Omental fat pad (tissue), 4 donors: ENCODE measurements around the gene HCAR2. TPM values are rescaled to one million over a fixed set of nuclear protein-coding genes. Genes with fewer than 3 reads are reported as not detected.
"Not testable (repeated sequence)": the region's sequence is repeated elsewhere in the genome, so short reads cannot be mapped to it uniquely, and the experiment has no call there.

Source experiments
- ATAC-seq: fragments of 150-250 bp; one replicate; pipeline ENCODE4 v1.9.1; 2016; ENCODE audit warnings: mild to moderate bottlenecking, moderate library complexity; ENCODE audit not compliant: low FRiP score
- DNase-seq: peaks from one replicate; pipeline ENCODE4 v3.0.0-alpha.2; 2019; ENCODE audit warnings: low spot score
- total RNA-seq, 4 donors: library from RNA; depleted of rRNA; stranded (reverse); fragments of >200 nt; gene quantifications; one replicate each; pipeline ENCODE4 v1.1.0, GENCODE V29; 2016
- TF ChIP-seq, protein P1 (sequence below), 3 donors: fragments of 450-650 bp; IDR thresholded peaks; one replicate each; pipeline ENCODE4 v1.5.1; 2016 to 2017; ENCODE audit warnings: antibody characterized with exemption in 3 of 3, mild to moderate bottlenecking in 3 of 3, moderate library complexity in 2 of 3

Gene HCAR2
- total RNA-seq, 4 donors from 2014 or later = 5.5 to 68.7 (median 19.2) TPM

DNA sequence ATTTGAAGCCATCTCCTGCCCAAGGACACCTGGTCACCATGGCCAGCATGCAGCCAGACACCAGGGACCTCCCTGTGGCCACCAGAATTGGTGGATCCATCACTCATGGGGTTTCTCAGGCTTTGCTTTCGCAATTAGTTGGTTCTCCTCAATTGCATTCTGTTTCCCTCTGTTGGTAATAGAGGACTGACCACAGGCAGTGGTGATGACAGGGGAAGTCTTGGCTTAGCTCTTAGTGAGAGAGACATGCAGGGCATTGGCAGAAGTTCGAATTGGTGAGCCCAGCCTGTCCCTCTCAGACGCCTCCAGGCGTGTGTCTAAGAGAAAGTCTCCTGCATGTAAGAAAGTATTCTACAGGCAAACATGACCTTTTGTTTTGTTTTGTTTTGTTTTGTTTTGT lies 21.3 kb downstream of the HCAR2 start:
- no peak for DNase-seq
- TF ChIP-seq, protein P1, sequence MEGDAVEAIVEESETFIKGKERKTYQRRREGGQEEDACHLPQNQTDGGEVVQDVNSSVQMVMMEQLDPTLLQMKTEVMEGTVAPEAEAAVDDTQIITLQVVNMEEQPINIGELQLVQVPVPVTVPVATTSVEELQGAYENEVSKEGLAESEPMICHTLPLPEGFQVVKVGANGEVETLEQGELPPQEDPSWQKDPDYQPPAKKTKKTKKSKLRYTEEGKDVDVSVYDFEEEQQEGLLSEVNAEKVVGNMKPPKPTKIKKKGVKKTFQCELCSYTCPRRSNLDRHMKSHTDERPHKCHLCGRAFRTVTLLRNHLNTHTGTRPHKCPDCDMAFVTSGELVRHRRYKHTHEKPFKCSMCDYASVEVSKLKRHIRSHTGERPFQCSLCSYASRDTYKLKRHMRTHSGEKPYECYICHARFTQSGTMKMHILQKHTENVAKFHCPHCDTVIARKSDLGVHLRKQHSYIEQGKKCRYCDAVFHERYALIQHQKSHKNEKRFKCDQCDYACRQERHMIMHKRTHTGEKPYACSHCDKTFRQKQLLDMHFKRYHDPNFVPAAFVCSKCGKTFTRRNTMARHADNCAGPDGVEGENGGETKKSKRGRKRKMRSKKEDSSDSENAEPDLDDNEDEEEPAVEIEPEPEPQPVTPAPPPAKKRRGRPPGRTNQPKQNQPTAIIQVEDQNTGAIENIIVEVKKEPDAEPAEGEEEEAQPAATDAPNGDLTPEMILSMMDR (IDR thresholded peaks at IDR 0.05) = no peak
- ATAC-seq = no peak

DNA sequence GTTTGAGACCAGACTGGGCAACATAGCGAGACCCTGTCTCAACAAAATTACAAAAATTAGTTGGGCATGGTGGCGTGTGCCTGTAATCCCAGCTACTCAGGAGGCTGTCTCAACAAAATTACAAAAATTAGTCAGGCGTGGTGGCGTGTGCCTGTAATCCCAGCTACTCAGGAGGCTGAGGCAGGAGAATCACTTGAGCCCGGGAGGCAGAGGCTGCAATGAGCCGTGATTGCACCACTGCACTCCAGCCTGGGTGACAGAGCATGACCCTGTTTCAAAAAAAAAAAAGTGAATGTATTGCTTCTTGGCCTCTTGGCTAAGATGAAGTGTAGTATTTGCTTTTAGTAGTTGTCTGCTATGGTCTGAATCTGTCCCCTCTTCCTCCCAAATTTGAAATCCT lies 22.2 kb downstream of the HCAR2 start:
- not testable (repeated sequence) for ATAC-seq

DNA sequence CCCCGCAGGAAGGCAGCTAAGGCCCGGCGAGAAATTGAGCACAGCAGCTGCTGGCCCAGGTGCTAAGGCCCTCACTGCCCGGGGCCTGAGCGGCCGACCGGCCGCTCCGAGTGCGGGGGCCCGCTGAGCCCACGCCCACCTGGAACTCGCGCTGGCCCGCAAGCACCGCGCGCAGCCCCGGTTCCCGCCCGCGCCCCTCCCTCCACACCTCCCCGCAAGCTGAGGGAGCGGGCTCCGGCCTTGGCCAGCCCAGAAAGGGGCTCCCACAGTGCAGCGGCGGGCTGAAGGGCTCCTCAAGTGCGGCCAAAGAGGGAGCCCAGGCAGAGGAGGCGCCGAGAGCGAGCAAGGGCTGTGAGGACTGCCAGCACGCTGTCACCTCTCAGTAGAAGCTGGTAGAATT lies 26.4 kb downstream of the HCAR2 start:
- DNase-seq, ATAC-seq: not testable (repeated sequence)

More for the DNA sequence above, 22.2 kb downstream of the HCAR2 start:
- not testable (repeated sequence) for DNase-seq

DNA sequence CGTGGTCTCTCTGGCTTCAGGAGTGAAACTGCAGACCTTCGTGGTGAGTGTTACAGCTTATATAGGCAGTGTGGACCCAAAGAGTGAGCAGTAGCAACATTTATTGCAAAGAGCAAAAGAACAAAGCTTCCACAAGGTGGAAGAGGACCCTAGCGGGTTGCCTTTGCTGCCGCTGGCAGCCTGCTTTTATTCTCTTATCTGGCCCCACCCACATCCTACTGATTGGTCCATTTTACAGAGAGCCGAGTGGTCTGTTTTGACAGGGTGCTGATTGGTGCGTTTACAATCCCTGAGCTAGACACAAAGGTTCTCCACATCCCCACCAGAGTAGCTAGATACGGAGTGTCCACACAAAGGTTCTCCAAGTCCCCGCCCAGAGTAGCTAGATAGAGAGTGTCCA lies 27.1 kb downstream of the HCAR2 start:
- not testable (repeated sequence) for DNase-seq, ATAC-seq

DNA sequence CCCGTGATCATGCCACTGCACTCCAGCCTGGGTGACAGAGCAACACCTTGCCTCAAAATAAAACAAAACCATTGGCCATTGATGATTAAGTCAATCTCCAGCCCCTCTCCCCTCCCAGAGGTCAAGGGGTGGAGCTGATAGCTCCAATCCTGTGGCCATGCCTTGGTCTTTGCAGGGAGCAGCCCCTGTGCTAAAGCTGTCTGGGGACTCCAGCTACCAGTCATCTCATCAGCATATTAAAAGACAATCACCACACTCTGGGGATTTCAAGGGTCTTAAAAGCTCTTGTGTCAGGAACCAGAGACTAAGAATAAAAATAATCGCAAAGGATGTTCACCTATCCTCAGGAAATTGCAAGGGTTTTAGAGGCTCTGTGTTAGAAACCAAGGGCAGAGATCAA lies 30.6 kb downstream of the HCAR2 start:
- TF ChIP-seq, protein P1 (IDR thresholded peaks at IDR 0.05) = no peak
- ATAC-seq (no peak), DNase-seq (no peak)

DNA sequence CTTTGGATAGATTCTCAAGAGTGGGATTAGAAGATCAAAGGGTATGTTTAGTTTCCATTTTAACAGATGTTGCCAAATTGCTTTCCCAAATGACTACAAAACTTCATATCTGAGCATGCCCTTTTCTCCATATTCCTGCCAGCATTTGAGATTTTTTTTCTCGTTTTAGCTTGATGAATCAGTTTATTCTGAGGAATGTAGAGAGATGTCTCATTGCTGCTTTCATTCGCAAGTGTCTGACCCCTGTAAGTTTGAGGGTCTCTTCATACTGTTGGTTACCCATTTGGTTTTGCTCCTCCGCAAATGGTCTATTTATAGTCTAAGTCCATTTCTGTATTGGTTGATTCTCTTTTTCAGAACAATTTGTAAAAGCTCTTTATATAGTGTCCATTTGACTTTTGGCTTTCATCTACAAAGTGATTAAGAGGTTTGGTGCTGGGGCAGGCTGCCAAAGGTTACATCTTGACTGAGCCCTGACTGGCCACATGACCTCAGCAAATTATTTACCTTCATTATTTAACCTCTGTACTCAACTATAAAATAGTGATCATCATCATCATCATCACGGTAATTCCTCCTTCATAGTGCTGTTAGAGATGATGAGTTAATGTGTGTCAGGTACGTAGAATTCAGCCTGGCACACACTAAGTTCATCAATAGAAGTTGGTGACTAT lies 33.6 kb downstream of the HCAR2 start:
- TF ChIP-seq, protein P1 (IDR thresholded peaks at IDR 0.05) = no peak
- ATAC-seq = peak; percentile 72

DNA sequence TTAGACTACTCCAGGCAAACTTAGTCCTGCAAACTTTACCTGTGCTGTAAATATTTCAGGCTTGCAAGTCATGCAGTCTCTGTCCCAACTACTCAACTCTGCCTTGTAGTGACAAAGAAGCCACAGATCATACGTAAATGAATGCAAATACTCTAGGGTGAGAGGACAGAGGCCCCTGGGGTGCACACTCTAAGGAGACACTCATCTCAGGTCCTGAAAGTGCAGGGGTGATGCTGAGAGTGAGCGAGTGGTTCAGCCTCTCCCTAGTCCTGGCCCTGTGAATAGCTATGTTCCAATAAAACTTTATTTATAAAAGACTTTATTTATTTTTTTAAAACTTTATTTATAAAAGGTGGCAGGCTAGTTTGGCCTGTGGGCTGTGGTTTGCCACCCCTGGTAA lies 34.9 kb downstream of the HCAR2 start:
- ATAC-seq (no peak), DNase-seq (no peak)
- TF ChIP-seq, protein P1 (IDR thresholded peaks at IDR 0.05) = no peak

More for the DNA sequence above, 33.6 kb downstream of the HCAR2 start:
- peak; percentile 43 for DNase-seq

DNA sequence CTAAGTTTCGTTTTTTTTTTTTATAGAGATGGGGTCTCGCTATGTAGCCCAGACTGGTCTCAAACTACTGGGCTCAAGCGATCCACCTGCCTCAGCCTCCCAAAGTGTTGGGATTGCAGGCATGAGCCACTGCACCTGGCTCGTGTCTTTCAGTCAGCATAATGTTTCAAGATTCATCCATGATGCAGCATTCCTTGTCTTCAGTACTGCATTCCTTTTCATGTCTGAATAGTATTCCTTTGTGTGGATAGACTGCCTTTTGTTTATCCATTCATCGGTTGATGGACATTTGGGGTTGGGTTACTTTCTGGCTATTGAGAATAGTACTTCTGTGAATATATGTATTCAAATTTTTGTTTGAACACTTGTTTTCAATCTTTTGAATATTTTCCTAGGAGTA lies 37.4 kb downstream of the HCAR2 start:
- DNase-seq = no peak
- TF ChIP-seq, protein P1 (IDR thresholded peaks at IDR 0.05) = no peak
- ATAC-seq = no peak

DNA sequence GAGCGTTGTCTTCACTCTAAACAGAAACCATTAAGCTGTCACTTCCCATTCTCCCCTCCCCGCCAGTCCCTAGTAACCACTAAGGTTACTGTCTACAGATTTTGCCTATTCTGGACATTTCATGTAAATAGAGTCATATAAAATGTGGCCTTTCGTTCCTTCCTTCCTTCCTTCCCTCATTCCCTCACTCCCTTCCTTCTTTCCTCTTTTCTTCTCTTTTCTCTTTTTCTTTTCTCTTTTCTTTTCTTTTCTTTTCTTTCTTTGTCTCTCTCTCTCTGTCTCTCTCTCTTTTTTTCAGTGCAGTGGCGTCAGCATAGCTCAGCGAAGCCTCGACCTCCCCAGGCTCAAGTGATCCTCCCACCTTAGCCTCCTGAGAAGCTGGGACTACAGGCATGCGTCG lies 37.8 kb downstream of the HCAR2 start:
- ATAC-seq = no peak
- no peak for DNase-seq
- TF ChIP-seq, protein P1 (IDR thresholded peaks at IDR 0.05) = no peak
